K562 (cell line): Measurements from ENCODE around the gene RFWD3. TPM values are rescaled to one million over a fixed set of nuclear protein-coding genes. Genes with fewer than 3 reads are reported as not detected.

Source experiments
- ATAC-seq: fragments of 200-7000 bp; cut with Tn5 transposase; 3 replicates; pipeline ENCODE4 v1.9.1; 2020; ENCODE audit warnings: moderate library complexity
- BruUV-seq: library from RNA; stranded (reverse); fragments of 400-500 nt; replicated peaks from 2 replicates; lab custom pipeline; 2021; lab: Mats Ljungman, UMichigan
- CTCF ChIA-PET: fragments of 300-600 bp; formaldehyde crosslinking; extraction: SDS; loops from one replicate; lab custom pipeline; 2021; ENCODE audit warnings: low intra/inter-chr PET ratio; lab: Yijun Ruan, JAX
- POLR2A ChIA-PET: fragments of 300-600, 350-650 bp; sonication (Branson Sonifier 250); formaldehyde crosslinking; extraction: SDS; loops from one replicate; lab custom pipeline; 2021; ENCODE audit warnings: antibody characterized with exemption, inconsistent platforms; lab: Yijun Ruan, JAX
- DNase-seq, 4 experiments: peaks; one replicate each; pipeline versions ENCODE4 v3.0.0 to v3.0.0-alpha.2; 2011 to 2018; ENCODE audit warnings: low spot score in 3 of 4, mixed read lengths in 3 of 4; ENCODE audit errors: extremely low read depth in 1 of 4
- FAIRE-seq: peaks from 2 replicates; lab custom pipeline; 2011; peaks lifted over from hg19 to GRCh38; lab: Jason Lieb, UNC
- H2AFZ ChIP-seq: 2 replicates; pipeline ENCODE4 v1.6.0; 2011; ENCODE audit warnings: low read depth, low read length, control low read depth, inconsistent platforms
- H3K27ac ChIP-seq: fragments of 200-600 bp; 3 replicates; pipeline ENCODE4 v1.8.0; 2011; ENCODE audit warnings: low read depth, mild to moderate bottlenecking, control low read depth, inconsistent platforms, low read length, moderate library complexity, mixed read lengths; ENCODE audit errors: extremely low read depth
- H3K27me3 ChIP-seq, 2 experiments: fragments of 300-600 bp in 1 of 2; 2 replicates in 1 of 2; 3 replicates in 1 of 2; pipeline versions ENCODE4 v1.6.0 to v1.8.0; 2011; ENCODE audit warnings: inconsistent platforms in 2 of 2, low read length in 2 of 2, mild to moderate bottlenecking in 1 of 2, mixed read lengths in 1 of 2, moderate library complexity in 1 of 2; ENCODE audit not compliant: control insufficient read depth in 2 of 2, insufficient read depth in 2 of 2
- H3K36me3 ChIP-seq: fragments of 300-600 bp; 3 replicates; pipeline ENCODE4 v1.8.0; 2011; ENCODE audit warnings: mild to moderate bottlenecking, low read length, inconsistent platforms; ENCODE audit not compliant: control insufficient read depth, insufficient read depth
- H3K4me1 ChIP-seq, 2 experiments: fragments of 200-600 bp in 1 of 2; replicated peaks in 1 of 2; 2 replicates in 1 of 2; 3 replicates in 1 of 2; pipeline versions ENCODE4 v1.5.1 to v1.8.0; 2011; ENCODE audit warnings: inconsistent platforms in 2 of 2, low read length in 2 of 2, mild to moderate bottlenecking in 1 of 2, mixed read lengths in 1 of 2, moderate library complexity in 1 of 2; ENCODE audit not compliant: control insufficient read depth in 2 of 2, insufficient read depth in 2 of 2
- H3K4me2 ChIP-seq: 2 replicates; pipeline ENCODE4 v1.6.1; 2011; ENCODE audit warnings: low read length, control low read depth, inconsistent platforms, mixed read lengths; ENCODE audit not compliant: insufficient read depth
- H3K4me3 ChIP-seq: fragments of 200-600 bp; sonication (generic), shearing (Covaris generic); 2 replicates; pipeline ENCODE4 v1.5.1; 2016; ENCODE audit warnings: control low read depth, inconsistent platforms
- H3K79me2 ChIP-seq: fragments of 200-600 bp; 3 replicates; pipeline ENCODE4 v1.8.0; 2011; ENCODE audit warnings: low read length, inconsistent platforms; ENCODE audit not compliant: control insufficient read depth, insufficient read depth
- H3K9ac ChIP-seq, 2 experiments: 2 replicates each; pipeline versions ENCODE4 v1.6.0 to v1.6.1; 2011; ENCODE audit warnings: low read depth in 2 of 2, low read length in 2 of 2, control low read depth in 1 of 2, inconsistent platforms in 1 of 2, mild to moderate bottlenecking in 1 of 2, mixed read lengths in 1 of 2; ENCODE audit not compliant: insufficient read depth in 1 of 2
- H3K9me1 ChIP-seq: one replicate; pipeline ENCODE4 v1.6.0; 2011; ENCODE audit warnings: inconsistent platforms, mild to moderate bottlenecking, low read length, moderate library complexity; ENCODE audit not compliant: control insufficient read depth, insufficient read depth
- H3K9me3 ChIP-seq: replicated peaks from 2 replicates; pipeline ENCODE4 v1.5.1; 2011; ENCODE audit warnings: low read depth, low read length, inconsistent platforms; ENCODE audit not compliant: control insufficient read depth, insufficient read depth
- H4K20me1 ChIP-seq: replicated peaks from 2 replicates; pipeline ENCODE4 v1.6.1; 2011; ENCODE audit warnings: low read length, inconsistent platforms, mixed read lengths; ENCODE audit not compliant: control insufficient read depth, insufficient read depth
- CREBBP ChIP-seq: IDR thresholded peaks from one replicate; pipeline ENCODE4 v1.6.1; 2012; ENCODE audit warnings: low read depth, mild to moderate bottlenecking, control low read depth, inconsistent platforms, low read length
- CTBP1 ChIP-seq: fragments of 450-650 bp; IDR thresholded peaks from 2 replicates; pipeline ENCODE4 v1.6.1; 2016; ENCODE audit warnings: borderline replicate concordance
- HMGN3 ChIP-seq: IDR thresholded peaks from 2 replicates; pipeline ENCODE4 v1.6.1; 2011; ENCODE audit warnings: borderline replicate concordance, low read depth, mild to moderate bottlenecking, mixed read lengths, low read length; ENCODE audit not compliant: insufficient read length; ENCODE audit errors: extremely low read depth
- MTA3 ChIP-seq: fragments of 450-650 bp; formaldehyde crosslinking; IDR thresholded peaks from 2 replicates; pipeline ENCODE4 v1.6.1; 2017; ENCODE audit warnings: mild to moderate bottlenecking, borderline replicate concordance
- NRF1 ChIP-seq, 2 experiments: fragments of 450-650 bp; IDR thresholded peaks in 1 of 2; conservative IDR thresholded peaks in 1 of 2; 2 replicates each; pipeline ENCODE4 v1.6.1; 2014; ENCODE audit warnings: mild to moderate bottlenecking in 2 of 2
- POLR3A ChIP-seq: IDR thresholded peaks from 2 replicates; pipeline ENCODE4 v1.6.1; 2011; ENCODE audit warnings: borderline replicate concordance, mild to moderate bottlenecking, moderate library complexity; ENCODE audit not compliant: insufficient read length, insufficient read depth; ENCODE audit errors: extremely low read depth
- POLR3G ChIP-seq: IDR thresholded peaks from 2 replicates; pipeline ENCODE4 v1.6.1; 2011; ENCODE audit not compliant: insufficient read length, insufficient replicate concordance; ENCODE audit errors: extremely low read depth
- TCFL5 ChIP-seq: fragments of 250-450 bp; sonication (Bioruptor Pico); conservative IDR thresholded peaks from 2 replicates; pipeline ENCODE4 v1.6.1; 2021; ENCODE audit warnings: mild to moderate bottlenecking, moderate library complexity, matching md5 sums
- ZNF124 ChIP-seq: sonication (generic); formaldehyde crosslinking; IDR thresholded peaks from 2 replicates; pipeline ENCODE4 v1.8.1; 2022; ENCODE audit warnings: missing genetic modification reagents
- ZNF134 ChIP-seq: fragments of 250-450 bp; sonication (Bioruptor Pico); conservative IDR thresholded peaks from 2 replicates; pipeline ENCODE4 v1.4.0; 2020
- ZNF551 ChIP-seq: fragments of 250-450 bp; sonication (Bioruptor Pico); IDR thresholded peaks from 2 replicates; pipeline ENCODE4 v1.5.0; 2021; ENCODE audit warnings: mild to moderate bottlenecking, moderate library complexity
- ZNF830 ChIP-seq: fragments of 250-450 bp; sonication (Bioruptor Pico); IDR thresholded peaks from 2 replicates; pipeline ENCODE4 v1.5.0; 2021; ENCODE audit warnings: mild to moderate bottlenecking
- WGBS: fragments of 100-300 bp; shearing (Covaris generic); methylation state at CpG from one replicate; pipeline ENCODE4 v1.1.6; 2016; ENCODE audit warnings: low coverage, mixed read lengths; ENCODE audit not compliant: insufficient coverage; ENCODE audit errors: missing lambda C conversion rate; 5-methylcytosine and 5-hydroxymethylcytosine counted together
- in situ Hi-C: fragments of 300-500 bp; cut with MboI; formaldehyde crosslinking; loops from 4 replicates; pipeline ENCODE4 v1.15.0; 2018; ENCODE audit warnings: inconsistent platforms, mixed read lengths
- intact Hi-C: fragments of 100-400 bp; cut with micrococcal nuclease; formaldehyde crosslinking; loops from 2 replicates; pipeline ENCODE4 v1.14.2; 2022
- polyA plus RNA-seq, 8 experiments: library from polyadenylated mRNA; depleted of rRNA in 4 of 8; stranded (reverse) in 5 of 8; unstranded in 3 of 8; fragments of >200 nt; fragmentation: Nextera tagmentation in 2 of 8; fragmentation: Illumina TruSeq in 1 of 8; extraction: Ambion mirVana in 2 of 8; extraction: Trizol in 1 of 8; gene quantifications; 2 replicates each; pipeline versions ENCODE4 v1.2.1 to v1.2.3, GENCODE V29; 2011 to 2014; ENCODE audit warnings: inconsistent platforms in 1 of 8, missing spikeins in 1 of 8
- total RNA-seq, 7 experiments: library from RNA; depleted of rRNA in 6 of 7; stranded (reverse); fragments of >200 nt in 6 of 7; fragmentation: Illumina TruSeq in 2 of 7; extraction: Trizol in 2 of 7; gene quantifications; 2 replicates each; pipeline versions ENCODE4 v1.2.1 to v1.2.3, GENCODE V29; 2011 to 2021; ENCODE audit warnings: low replicate concordance in 1 of 7
- TF ChIP-seq, protein P1 (sequence below): fragments of 200-800 bp; sonication (Bioruptor generic); IDR thresholded peaks from 2 replicates; pipeline ENCODE4 v1.6.1; 2017; ENCODE audit warnings: missing genetic modification characterization, missing compliant biosample characterization

The RFWD3 gene
- total and polyA plus RNA-seq, 9 of the 15 experiments (the other 6 are each of a cell fraction or from before 2014, with no cell fraction given), result 20.8 to 121 (median 79.0) TPM

DNA sequence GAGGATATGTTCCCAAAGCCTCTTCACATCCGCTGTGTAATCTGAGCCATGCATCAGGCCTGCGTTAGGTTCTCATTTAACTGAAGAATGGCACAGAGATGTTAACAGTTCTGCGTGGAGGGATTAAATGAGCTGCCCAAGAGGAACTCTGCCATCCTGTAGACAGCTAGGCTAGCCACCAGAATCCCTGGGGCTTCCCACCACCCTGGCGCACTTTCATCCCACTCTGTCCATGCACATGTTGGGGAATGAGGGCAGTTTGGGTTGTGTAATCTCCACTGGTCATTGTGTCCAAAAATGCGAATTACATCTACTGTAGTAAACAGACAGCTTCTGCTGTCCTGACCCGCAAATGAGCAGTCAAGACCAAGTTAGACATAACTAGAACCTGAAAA, 58.7 kb downstream of the RFWD3 start:
- Histone ChIP-seq H4K20me1 (no peaks in the 10 kb centered on the region), H3K27ac (no peak overlapping the region), H3K9me3 (no peaks in the 10 kb centered on the region), H2AFZ (peak overlapping the region; percentile 97), H3K9ac (peak overlapping the region in 1 of 2 experiments; percentile 85; a peak in 1 of 4 replicates), H3K4me3 (no peak overlapping the region), H3K4me2 (peak overlapping the region; percentile 90; the same call in 1 of the 2 replicates), H3K9me1 (no peaks in the 10 kb centered on the region), H3K36me3 (no peaks in the 10 kb centered on the region), H3K27me3 (no peaks in the 10 kb centered on the region), H3K79me2 (peaks cover 39% of the 10 kb centered on the region), H3K4me1 (peaks cover 10 to 21% of the 10 kb centered on the region in 2 experiments)
- ATAC-seq, result no peak
- intact Hi-C loops (no loop called here), in situ Hi-C loops (no loop called here)
- CTCF ChIA-PET, result no interaction called here
- 0 out of 2 replicates have a peak, but pooled peaks have one; percentile 46 for TF ChIP-seq ZNF124 (CRISPR knock-in tag)
- no peak for TF ChIP-seq CREBBP
- TF ChIP-seq MTA3, result no peak
- TF ChIP-seq ZNF551 (CRISPR knock-in tag), result no peak
- FAIRE-seq, result peak; percentile 49
- POLR2A ChIA-PET, result interaction anchor here (0.6 to 1.8 kb wide), 8 partner anchors 9 to 311 kb away, joined by 3 to 17 read pairs (median 5); partner anchors contain the start of genes PSMD7 and RFWD3
- WGBS, result 44% methylated on average over 6 of the region's 6 CpGs
- BruUV-seq, result no TSS peak
- peak in 1 of 4 experiments; percentile 41 for DNase-seq

DNA sequence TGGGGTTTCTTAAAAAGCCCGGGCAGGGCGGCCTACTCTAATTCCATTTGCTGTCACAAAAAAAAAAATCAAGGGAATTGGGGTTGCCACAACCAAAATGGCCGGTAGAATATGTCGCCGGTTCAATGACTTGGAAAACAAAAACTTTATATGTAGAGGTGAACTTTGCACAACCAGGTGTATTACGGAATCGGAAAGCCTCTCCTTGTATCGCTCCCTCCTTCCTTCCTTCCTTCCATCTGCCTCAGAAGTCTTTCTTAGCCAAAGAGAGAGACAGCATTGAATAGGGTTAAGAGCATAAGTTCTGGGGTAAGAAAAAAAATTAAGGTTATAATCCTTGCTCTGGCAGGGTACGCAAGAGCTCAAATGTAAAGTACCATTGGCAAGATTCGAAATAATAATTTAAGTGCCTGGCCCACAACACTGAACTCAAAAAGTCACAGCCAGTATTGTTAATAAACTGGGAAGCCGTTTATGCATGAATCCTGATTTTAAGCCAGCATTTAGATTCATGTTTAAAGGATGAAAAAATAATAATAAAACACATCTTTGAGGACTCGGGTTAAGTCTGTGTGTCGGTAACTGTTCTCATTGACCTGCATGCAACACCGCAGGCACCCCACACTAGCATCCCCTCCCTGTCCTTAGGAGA, 59.2 kb downstream of the RFWD3 start:
- Histone ChIP-seq H3K4me3 (peak overlapping the region; percentile 99), H3K79me2 (peaks cover 44% of the 10 kb centered on the region), H2AFZ (peak overlapping the region; percentile 97), H4K20me1 (no peaks in the 10 kb centered on the region), H3K4me2 (peak overlapping the region; percentile 90), H3K9ac (peak overlapping the region; percentile 85 to 98), H3K27ac (peak overlapping the region; percentile 93), H3K36me3 (no peaks in the 10 kb centered on the region), H3K4me1 (peaks cover 10 to 21% of the 10 kb centered on the region in 2 experiments), H3K27me3 (no peaks in the 10 kb centered on the region), H3K9me3 (no peaks in the 10 kb centered on the region), H3K9me1 (no peaks in the 10 kb centered on the region)
- ChIA-PET CTCF (no interaction called here), POLR2A (interaction anchor here (0.6 to 2.6 kb wide), 18 partner anchors 9 to 310 kb away, joined by 3 to 22 read pairs (median 4); partner anchors contain the start of genes PSMD7 and RFWD3)
- 8% methylated on average over 14 of the region's 14 CpGs for WGBS
- in situ Hi-C loops (no loop called here), intact Hi-C loops (no loop called here)
- ATAC-seq (peak; percentile 20), DNase-seq (no peak), FAIRE-seq (no peak)
- TSS peak; percentile 78 for BruUV-seq
- TF ChIP-seq NRF1 (conservative IDR thresholded peaks at IDR 0.05 in 1 of 2, IDR thresholded peaks at IDR 0.05 in 1 of 2) (peak; percentile 53 to 70; a peak in 3 of 4 replicates), HMGN3 (no peak), ZNF134 (no peak), POLR3G (no peak), POLR3A (no peak), TCFL5 (CRISPR knock-in tag) (no peak), ZNF830 (no peak), CTBP1 (no peak)
- TF ChIP-seq, protein P1, sequence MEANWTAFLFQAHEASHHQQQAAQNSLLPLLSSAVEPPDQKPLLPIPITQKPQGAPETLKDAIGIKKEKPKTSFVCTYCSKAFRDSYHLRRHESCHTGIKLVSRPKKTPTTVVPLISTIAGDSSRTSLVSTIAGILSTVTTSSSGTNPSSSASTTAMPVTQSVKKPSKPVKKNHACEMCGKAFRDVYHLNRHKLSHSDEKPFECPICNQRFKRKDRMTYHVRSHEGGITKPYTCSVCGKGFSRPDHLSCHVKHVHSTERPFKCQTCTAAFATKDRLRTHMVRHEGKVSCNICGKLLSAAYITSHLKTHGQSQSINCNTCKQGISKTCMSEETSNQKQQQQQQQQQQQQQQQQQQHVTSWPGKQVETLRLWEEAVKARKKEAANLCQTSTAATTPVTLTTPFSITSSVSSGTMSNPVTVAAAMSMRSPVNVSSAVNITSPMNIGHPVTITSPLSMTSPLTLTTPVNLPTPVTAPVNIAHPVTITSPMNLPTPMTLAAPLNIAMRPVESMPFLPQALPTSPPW (CRISPR knock-in tag), result peak; percentile 19; the same call in 1 of the 2 replicates
